ENCODE data around the gene ZIC5. TPM values are rescaled to one million over a fixed set of nuclear protein-coding genes. Genes with fewer than 3 reads are reported as not detected.

ZIC5 gene
- total RNA-seq, 1 donor from 2014 or later: not detected

DNA sequence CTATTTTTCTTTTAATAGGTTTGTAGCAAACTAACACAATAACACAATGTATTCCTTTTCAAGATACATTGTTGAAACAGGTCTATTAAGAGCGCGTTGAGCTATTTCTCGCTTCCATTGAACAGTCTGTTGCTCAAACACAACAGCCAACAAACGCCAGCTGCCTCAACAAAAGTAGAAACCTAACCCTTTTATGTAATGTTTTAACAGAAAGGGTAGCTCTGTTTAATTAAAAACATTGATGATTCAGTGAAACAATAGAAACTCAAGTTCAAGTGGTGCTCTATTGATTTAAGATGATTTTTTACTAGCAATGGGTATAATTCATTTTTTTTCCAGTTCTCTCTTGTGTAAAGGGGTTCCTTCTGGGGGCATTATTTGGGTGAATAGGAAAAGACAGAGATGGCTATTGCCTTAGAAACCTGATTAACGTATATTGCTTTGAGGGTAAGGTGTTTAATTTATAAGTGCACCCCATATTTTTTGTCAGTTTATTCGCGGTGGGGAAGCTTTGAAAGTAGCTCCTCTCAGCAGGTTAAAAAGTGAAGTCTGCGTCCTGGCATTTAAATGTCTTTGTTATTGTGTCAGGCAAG lies 24.9 kb upstream of the ZIC5 start:
- TF ChIP-seq, protein P1, sequence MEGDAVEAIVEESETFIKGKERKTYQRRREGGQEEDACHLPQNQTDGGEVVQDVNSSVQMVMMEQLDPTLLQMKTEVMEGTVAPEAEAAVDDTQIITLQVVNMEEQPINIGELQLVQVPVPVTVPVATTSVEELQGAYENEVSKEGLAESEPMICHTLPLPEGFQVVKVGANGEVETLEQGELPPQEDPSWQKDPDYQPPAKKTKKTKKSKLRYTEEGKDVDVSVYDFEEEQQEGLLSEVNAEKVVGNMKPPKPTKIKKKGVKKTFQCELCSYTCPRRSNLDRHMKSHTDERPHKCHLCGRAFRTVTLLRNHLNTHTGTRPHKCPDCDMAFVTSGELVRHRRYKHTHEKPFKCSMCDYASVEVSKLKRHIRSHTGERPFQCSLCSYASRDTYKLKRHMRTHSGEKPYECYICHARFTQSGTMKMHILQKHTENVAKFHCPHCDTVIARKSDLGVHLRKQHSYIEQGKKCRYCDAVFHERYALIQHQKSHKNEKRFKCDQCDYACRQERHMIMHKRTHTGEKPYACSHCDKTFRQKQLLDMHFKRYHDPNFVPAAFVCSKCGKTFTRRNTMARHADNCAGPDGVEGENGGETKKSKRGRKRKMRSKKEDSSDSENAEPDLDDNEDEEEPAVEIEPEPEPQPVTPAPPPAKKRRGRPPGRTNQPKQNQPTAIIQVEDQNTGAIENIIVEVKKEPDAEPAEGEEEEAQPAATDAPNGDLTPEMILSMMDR (IDR thresholded peaks at IDR 0.05; ENCODE audit: insufficient read depth, low read length, severe bottlenecking): no peak
- no peak for FAIRE-seq
- Histone ChIP-seq H3K27me3 (ENCODE audit: control insufficient read depth, insufficient read depth, low read length) (peaks cover 50% of the 10 kb centered on the region), H3K36me3 (ENCODE audit: control insufficient read depth, insufficient read depth, low read length) (no peaks in the 10 kb centered on the region), H3K4me3 (ENCODE audit: low read depth, low read length) (no peak overlapping the region)
- no peak for DNase-seq (ENCODE audit: low read depth)

DNA sequence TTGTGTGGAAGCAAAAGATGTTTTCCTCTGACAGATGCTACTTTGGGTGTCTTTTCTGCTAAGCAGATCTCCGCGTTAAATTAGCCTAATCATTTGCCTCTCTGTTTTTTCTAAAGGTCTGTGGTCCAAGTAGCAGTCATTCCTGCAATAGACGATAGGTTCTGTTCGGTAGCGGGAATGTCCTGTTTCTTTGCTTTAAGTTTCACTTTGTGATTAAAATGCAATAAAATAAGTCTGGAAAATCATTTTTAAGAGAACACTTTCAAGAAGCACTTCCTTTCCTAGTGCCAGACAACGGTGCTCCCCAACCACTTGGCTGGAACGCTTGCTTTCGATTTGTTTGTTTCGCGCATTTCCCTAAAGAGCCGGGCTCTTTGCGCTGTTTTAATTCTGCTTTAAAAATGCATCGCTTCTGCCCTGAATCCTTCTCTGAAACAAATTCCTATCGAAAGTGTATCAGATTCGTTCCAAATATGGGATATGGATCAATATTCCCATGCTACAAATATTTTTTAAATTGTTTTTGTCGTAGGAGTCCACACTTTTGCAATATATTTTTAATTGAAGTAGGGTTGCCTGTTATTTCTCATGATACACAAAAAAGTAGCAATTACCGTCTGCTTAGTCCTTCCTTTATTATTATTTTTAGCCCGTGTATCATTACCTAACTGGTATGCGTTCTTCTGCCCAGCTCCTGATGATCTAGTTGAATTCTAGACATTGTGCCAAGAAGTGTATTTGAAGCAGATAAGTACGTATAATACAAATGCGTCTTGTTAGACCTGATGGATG lies 24.2 kb upstream of the ZIC5 start:
- TF ChIP-seq, protein P1 (IDR thresholded peaks at IDR 0.05; ENCODE audit: insufficient read depth, low read length, severe bottlenecking): no peak
- FAIRE-seq (no peak), DNase-seq (ENCODE audit: low read depth) (peak; percentile 27)
- Histone ChIP-seq H3K4me3 (ENCODE audit: low read depth, low read length) (no peak overlapping the region), H3K27me3 (ENCODE audit: control insufficient read depth, insufficient read depth, low read length) (peaks cover 57% of the 10 kb centered on the region), H3K36me3 (ENCODE audit: control insufficient read depth, insufficient read depth, low read length) (no peaks in the 10 kb centered on the region)

DNA sequence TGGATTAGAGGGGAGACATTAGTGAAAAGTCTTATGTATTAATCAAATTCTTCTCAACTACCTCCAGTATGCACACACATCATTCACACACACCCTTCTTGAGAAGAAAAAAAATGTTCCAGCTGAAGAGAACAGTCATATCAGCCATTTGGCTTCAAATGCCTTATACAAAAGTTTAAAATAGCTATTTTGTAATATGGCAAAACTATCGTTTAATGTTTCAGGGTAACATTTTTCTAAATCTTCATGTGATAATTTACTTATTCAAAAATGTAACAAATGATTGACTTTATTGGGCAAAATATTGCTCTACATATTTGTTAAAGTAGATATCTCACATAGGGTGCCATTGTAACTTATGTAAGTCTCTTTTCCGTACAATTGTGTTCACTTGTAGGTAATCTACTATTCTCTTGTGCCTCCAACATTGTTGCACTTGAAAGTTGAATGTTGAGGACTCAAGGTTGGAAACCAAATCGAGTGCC lies 23.6 kb upstream of the ZIC5 start:
- H3K27me3 ChIP-seq (ENCODE audit: control insufficient read depth, insufficient read depth, low read length): peaks cover 63% of the 10 kb centered on the region
- H3K4me3 ChIP-seq (ENCODE audit: low read depth, low read length): no peak overlapping the region
- peak; percentile 34 for DNase-seq (ENCODE audit: low read depth)
- TF ChIP-seq, protein P1 (IDR thresholded peaks at IDR 0.05; ENCODE audit: insufficient read depth, low read length, severe bottlenecking): no peak
- FAIRE-seq: no peak
- H3K36me3 ChIP-seq (ENCODE audit: control insufficient read depth, insufficient read depth, low read length): no peaks in the 10 kb centered on the region

DNA sequence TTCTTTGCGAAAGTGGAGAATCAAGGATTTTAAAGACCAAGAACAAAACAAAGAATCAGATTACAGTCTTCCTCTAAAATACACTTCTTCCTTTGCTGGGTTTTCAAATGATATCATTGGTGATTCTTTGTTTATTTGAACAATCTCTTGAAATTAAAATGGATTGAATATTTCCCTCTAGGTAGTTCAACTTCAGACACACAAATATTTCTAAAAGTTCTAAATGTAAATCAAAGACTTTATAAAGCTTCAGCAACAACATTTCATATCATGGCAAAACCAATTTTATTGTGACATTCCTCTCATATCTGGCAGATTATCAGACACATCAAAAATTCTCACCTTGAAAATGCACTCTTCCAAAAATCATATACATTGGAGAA lies 23.1 kb upstream of the ZIC5 start:
- no peak overlapping the region for H3K4me3 ChIP-seq (ENCODE audit: low read depth, low read length)
- FAIRE-seq (no peak), DNase-seq (ENCODE audit: low read depth) (no peak)
- H3K27me3 ChIP-seq (ENCODE audit: control insufficient read depth, insufficient read depth, low read length): peaks cover 68% of the 10 kb centered on the region
- TF ChIP-seq, protein P1 (IDR thresholded peaks at IDR 0.05; ENCODE audit: insufficient read depth, low read length, severe bottlenecking): no peak
- H3K36me3 ChIP-seq (ENCODE audit: control insufficient read depth, insufficient read depth, low read length): no peaks in the 10 kb centered on the region

DNA sequence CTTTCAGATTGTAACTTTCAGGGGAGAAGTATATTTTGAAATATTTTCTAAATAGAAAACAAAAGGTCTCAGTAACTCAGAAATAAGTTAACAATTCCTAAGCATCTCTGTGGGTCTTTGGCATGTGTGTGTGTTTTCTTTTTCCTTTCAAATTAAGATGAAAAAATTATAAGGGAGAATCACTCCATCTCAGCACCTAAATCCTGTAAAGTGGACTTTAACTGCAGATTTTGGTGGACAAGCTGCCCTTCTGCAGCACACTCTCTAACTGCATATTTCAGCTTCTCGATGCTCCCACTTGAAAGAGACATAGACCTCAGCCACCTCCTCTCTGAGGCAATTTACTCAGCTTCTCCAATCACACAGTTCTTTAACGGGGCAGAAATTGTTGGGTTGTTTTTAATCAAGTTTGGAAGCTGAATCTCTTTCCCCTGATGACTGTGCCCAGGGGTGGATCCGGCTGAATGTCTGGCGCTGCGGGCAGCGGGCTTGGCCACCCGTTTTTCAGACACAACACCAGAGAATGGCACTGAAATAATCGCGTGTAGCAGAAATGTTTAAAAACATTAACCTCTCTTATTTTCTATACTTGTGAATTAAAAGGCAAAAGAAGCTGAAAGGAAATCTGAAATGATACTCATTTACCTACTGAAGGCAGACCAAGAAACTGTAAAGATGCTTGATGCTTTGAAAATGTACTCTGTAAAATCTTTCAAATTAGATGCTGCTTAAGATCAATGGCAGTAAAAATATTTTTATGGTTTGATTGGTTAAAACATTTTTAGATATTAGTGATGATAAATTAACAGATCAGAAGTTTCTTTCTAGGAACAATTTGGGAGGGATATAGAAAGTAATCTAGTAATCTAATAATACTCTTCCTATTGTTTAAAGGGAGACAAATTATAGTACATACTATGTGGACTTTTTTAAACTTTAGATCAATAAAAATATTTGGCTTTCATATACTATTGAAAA lies 22.4 kb upstream of the ZIC5 start:
- Histone ChIP-seq H3K4me3 (ENCODE audit: low read depth, low read length) (no peak overlapping the region), H3K36me3 (ENCODE audit: control insufficient read depth, insufficient read depth, low read length) (no peaks in the 10 kb centered on the region), H3K27me3 (ENCODE audit: control insufficient read depth, insufficient read depth, low read length) (peaks cover 75% of the 10 kb centered on the region)
- TF ChIP-seq, protein P1 (IDR thresholded peaks at IDR 0.05; ENCODE audit: insufficient read depth, low read length, severe bottlenecking): no peak
- FAIRE-seq (no peak), DNase-seq (ENCODE audit: low read depth) (no peak)

Measured in bronchial epithelial cell (primary cell).